NCI-H1048 (cell line): Measurements from ENCODE around the gene HK2.

Experiments used
- DNase-seq: peaks from one replicate; lab custom pipeline; 2025; lab: John Stamatoyannopoulos, UW

Gene HK2

DNA sequence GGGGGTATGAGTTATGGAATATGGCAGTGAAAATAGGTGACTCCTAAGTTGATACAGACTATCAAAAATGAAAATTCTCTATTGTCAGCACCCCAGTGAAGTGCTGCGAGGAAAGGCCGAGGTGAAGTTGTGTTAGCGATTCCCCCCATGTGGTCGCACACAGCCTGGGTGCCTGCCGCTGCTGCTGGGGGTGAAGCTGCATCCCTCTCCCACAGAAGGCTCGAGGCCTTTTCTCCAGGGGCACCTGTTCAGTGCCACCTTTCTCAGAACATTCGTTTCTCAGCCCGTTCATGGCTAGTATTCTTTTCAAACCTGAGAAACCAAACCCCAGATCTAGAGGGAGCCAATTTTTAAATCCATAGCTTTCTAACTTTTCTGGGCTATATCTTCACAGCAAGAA lies 23.8 kb downstream of the HK2 start:
- no peak for DNase-seq

DNA sequence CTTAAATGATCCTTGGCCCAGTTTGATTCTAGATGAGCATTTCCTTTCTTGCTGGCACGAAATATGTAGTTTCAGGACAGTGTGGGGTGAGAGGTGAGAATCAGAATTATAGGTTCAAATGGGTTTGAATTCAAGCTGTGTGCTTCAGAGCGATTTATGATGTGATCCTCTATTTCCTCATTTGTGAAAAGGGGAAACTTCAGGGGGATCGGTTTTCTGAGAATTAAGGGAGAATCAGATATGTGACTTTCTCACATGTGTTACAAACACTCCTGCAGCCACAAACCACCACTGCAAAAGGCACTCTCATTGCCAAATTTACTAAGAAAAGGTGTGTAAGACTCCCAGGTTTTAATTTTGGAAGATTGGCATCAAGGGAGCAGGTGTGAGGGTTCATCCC lies 24.4 kb downstream of the HK2 start:
- no peak for DNase-seq

DNA sequence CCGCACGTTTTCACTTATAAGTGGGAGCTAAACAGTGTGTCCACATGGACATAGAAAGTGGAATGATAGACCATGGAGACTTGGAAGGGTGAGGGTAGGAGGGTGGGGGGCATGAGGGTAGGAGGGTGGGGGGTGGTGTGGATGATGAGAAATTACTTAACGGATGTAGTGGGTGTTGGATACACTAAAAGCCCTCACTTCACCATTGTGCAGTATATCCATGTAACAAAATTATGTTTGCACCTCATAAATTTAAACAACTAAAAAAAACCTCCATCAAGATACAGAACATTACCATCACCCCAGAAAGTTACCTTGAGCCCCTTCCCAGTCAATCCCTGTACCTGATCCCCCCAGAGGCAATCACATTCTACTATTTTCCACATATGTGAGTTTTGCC lies 26.2 kb downstream of the HK2 start:
- DNase-seq, result no peak

DNA sequence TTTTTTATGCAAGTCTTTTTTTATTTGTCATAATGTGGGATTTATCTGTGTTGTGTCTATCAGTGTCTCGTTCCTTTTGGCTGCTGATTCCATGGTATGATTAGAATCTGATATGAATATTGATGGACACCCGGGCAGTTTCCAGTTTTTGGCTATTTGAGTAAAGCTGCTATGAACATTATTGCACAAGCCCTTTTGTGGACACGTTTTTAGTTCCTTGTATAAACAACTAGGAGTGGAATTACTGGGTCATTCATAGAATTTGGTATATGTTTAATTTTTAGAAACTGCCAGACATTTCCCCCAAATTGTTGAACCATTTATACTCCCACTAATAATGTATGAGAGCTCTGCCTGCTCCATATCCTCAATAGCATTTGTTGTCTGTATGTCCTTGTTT lies 26.6 kb downstream of the HK2 start:
- DNase-seq, result no peak

DNA sequence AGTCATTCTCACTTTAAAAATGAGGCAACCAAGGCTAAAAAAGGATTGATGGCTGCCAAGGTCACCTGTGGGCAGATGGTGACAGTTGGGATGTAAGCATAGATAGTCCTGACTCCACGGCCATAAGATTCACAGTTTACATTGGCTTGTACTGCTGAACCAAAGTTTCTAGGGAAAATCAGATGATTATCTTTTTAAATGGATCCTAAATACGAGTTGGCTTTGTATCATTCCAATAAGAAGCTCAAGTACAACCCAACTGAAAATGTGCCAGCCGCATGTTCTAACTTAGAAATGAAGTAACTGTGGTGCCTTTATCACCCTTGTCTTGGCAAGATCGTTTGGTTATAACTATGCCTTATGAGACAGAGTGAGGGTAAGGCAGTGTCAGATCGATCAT lies 27.6 kb downstream of the HK2 start:
- no peak for DNase-seq

DNA sequence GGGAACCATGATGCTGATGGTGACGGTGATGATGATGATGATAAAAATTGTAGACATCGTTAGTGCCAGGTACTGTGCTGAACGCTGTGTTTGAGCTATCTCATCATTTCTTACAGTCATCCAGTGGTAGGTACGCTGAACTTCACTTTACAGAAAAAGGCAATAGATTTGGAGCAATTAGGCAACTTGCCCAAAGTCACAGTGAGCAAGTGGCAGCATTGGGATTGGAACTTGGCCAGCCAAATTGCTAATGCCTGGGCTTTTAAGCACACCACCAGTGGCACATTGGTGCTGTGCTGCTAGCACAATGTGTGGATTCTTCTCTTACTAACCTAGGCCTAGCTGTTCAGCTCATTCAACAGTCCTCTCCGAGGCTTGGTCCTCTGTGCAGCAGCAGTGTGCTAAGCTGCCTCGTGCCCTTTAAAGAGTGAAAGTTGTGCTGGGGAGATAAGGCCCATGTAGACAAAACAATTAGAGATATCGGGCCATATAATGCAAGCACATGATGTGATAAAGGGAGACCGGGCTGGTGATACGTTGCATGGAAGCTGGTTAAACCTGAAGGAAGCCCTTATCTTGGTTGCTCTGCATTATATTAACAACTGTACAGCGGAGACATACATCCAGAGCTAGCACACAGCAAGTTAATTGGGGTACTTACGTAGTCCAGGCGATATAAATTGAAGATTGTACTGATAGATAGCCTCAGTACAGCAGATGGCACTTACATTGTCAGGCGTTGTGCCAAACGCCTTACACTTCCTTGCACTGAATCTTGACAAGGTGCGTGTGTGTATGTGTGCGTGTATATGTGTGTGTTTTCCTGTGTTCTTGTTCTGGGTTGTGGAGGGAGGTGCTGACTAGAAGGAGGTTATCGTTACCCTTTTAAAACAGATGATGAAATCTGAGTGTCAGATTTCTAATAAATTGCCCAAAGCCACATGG lies 28.4 kb downstream of the HK2 start:
- no peak for DNase-seq

DNA sequence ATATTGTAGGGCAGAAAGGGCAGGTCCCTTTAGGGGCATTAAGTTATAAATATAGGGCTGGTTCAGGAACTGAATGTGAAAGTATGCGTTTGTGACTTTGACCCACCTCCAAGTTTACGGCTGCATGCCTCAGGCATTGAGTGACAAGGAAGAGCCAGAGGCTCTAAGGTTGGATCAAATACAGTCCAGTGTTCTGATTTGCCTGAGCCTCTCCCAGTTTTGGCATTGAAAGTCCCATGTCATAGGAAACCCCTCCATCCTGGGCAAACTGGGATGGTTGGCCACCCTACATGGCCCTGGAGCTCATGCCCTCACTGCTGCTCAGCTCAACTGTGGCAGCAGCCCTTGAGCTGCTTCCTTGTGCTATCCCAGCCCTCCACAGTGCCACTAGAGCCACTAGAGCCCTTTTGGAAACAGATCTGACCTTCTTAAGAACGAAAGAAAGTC lies 29.9 kb downstream of the HK2 start:
- no peak for DNase-seq

DNA sequence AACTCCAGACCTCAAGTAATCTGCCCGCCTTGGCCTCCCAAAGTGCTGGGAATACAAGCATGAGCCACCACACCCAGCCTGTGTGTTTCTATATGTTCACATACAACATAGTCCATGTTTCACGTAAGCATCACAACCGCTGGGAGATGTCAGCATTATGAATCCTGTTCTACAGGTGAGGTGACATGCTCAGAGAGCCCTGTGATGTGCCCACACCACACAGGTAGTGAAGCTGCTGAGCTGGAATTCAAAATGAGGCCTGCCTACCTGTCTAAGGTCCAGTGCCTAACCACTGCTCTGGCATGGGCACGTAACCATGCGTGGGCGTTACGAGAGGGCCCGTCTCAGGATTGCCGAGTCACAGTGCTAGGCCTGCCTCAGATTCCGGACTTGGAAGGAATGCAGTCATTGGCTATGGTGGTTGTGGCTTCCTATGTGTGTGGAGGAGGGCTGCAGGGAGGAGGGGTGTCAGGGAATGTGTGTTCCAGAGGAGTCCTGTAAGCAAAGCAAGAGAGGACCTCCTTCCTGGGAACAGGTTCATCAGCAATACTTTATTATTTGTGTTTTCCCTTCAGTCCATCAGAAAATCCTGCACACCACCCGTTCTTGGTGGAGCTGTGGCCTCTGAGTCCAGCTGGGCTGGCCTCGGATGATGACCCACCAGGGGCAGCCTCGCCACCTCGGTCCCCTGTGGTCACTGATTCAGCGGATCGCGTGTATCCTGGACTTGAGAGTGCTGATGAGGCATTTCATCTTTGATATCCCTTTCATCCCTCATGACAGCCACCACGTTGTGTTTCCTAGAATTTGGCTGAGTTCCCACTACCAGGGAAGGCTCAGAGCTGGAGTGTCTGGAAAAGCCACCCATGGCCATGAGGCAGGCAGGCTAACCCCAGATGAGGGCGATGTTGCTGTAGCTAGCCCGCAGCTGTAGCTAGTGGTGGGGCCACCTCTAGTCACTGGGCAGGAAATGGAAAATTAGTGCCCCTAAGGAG lies 31.1 kb downstream of the HK2 start:
- no peak for DNase-seq

DNA sequence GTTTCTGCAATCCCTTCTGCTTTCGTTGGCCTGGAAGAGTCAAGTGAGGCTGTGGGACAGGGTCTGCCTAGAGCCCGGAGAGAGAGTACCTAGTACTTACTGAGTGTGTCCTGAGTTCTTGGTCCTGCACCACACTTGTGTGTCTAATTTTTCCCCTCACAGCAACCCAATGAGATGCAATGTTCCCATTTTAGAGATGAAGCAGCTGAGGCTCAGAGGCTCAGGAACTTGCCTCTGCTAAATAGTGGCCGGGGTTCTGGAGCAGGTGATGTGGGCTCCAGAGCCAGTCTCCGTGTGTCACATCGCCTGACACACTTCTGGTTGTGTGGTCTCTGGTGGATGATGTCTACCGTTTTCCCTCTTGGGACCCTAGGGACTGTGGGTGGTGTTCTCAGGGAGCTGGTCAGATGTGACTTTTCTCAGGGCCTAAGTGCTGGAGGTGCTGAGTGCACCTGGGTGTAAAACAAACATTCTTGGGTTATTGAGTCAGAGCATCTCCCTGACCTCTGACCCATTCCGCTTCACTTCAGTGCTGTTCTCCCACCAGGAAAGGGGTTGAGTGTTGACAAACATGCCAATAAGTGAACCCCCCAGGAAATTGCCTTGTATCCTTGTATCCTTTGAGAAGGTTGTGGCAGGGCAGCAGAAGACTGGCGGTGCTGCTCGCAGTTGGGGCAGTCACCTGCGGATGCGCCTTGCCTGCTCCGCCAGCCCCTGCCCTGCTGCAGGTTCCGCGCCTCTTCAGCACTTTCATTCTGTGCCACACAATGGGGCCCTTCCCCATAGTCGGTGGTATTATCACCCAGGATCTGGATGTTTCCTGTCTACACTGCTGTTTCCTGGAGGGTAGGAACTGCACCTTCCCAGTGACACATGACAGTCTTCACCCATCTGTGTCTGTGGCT lies 32.1 kb downstream of the HK2 start:
- no peak for DNase-seq

DNA sequence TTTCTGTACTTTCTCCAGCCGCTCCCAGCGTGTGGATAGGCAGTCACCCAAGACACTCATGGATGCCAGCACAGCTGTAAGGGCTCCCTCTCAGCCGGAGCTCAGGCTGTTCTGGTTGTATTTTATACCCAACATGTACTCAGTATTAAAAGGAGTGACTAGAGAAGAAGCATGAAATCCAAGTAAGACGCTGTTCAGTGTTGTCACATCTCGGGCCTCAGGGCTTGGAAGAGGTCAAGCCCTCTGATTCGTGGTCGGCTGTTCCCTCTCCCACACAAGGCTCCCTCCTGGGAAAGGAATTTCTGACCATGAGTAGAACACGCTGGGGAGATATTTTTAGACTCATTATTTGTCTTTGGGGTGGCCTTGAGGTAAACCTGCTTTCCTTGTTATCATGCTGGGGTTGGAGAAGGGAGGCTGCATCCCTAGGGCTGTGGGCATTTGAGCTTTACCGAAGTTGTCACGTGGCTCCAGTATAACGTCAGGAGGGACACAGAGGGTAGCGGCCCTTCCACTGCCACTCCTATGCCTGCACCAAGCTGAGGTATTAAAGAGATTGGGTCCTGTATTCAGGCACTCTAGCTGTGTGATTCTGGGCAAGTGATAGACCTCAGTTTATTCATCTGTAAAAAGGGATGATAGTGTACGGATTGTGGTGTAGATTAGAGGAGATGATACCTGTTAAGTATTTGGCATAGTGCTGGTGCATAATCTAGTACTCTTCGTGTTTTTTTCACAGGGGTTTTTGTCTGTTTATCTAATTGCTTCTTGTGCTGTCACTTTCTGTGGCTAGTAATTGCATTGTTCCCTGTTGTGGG lies 34.1 kb downstream of the HK2 start:
- DNase-seq, result no peak

DNA sequence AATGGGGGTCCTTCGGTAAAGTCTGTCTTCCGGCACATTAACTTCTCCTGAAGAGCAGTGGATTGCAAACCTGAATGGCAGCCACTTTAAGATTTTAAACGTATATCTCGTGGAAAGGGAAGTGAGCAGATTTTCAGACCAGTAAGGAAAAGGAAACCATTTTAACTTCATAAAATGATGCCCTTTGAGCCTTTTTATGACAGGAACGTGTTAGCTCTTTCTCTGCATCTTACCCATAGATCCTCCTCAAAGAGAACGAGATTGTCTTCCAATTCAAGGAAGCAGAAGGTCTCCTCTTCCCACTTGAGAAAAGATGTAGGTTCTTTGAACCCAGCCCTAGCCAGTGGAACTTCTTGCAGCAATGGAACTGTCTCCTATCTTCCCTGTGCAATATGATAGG lies 35.6 kb downstream of the HK2 start:
- DNase-seq, result no peak

DNA sequence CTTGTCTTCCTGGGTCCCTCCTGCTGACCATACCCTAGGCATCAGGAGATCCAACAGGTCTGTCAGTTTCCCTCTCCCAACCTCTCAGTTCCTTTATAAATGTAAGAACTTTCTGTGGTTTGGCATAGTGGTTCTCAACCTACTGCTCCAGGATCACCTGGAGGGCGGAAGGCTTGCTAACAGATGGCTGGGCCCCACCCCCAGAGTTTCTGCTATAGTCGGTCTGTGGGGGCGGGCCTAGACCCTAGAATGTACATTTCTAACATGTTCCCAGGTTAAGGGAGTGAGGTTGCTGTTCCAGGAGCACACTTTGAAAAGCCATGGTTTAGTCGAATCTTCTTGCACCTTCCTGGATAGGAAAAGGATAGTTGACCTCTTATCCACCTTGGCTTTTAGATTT lies 37.0 kb downstream of the HK2 start:
- no peak for DNase-seq

DNA sequence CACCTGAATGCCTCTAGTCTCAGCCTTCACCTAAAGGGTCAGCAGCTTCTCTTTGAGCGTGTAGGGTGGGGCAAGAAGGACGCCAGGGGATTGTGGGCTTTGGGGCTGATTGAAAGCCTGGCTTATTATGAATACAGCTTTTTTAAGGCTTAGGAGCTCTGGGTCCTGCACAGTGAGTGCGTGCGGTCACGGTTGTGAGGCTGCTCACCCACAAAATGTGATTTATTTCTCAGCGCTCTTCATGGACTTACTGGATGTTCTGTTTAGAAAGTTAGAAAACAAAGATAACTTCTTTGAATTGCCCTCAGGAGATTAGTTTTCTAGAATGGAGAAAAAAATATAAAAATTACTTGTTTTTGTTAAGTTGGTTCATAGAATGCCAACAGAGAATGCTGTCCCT lies 37.5 kb downstream of the HK2 start:
- DNase-seq, result no peak

DNA sequence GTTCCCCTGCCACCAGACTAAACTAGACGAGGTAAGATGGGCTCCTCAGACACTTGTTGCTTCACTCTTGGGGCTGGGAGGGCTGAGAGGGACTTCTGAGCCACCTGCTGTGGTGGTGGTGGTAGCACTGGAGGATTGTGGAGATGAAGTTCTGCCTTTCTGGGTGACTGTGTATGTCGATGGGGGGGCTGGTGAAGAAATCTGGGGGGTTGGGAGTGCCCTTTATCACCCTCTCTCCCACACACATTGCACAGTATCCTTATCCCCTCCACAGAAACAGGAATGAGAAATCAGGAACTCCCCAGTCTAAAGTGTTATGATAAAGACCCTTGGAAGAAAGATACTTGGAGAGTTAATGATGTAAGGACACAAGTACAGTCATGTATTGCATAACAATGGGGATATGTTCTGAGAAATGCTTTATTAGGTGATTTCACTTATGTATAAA lies 38.5 kb downstream of the HK2 start:
- DNase-seq, result no peak

DNA sequence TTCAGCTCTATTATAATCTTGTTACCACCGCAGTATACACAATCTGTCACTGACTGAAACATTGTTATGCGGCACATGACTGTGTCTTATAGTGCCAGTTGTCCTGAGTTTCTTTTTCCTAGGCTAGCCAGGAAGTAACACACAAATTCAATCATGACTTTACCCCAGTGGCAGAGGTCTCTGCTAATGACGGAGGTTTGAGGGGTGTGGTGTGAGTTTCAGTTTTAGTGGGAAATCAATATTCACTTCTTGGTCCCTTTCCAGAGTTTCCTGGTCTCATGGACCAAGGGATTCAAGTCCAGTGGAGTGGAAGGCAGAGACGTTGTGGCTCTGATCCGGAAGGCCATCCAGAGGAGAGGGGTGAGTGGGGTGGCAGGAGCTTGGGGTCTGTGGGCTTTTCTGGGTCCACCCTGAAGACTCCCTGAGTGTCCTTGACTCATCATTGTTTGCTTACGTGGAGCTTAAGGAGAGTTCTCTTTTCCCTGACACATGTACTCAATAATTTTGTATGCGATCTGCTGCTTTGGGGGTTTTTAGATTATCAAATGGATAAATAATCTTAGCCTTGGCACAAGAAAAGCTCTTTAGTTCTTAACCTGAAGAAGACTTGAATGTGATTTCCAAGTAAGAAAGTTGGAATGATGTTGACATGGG lies 39.2 kb downstream of the HK2 start:
- no peak for DNase-seq

DNA sequence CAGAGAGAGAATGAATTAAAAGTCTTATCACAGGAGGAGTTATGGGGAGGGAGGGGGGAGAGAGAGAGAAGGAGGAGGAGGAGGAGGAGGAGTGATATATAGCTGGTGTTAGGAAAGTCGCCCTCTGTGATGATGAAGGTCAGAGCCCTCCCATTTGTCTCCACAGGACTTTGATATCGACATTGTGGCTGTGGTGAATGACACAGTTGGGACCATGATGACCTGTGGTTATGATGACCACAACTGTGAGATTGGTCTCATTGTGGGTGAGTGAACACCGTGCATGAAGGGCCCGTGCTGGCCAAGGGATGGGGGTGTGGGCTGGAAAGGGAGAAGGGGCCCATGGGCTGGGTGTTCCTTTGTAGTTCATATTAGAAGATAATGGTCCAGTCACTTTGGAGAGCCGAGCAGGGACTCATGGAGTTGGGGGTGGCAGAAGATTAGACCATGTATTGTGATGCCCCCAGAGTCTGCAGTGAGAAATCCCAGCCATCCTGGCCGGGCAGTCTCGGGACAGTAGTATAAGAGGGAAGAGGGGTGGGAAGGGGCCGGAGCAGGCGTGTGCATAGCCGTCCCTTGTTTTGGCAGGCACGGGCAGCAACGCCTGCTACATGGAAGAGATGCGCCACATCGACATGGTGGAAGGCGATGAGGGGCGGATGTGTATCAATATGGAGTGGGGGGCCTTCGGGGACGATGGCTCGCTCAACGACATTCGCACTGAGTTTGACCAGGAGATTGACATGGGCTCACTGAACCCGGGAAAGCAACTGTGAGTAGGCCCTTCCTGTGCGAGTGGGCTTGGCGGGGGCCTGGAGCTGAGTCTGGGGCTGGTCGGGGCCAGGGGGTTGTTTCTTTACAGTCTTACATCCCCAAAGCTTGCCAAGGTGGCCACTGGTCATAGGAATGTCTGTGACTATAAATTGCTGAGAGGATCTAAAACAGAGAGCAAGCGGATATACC lies 40.0 kb downstream of the HK2 start:
- no peak for DNase-seq

DNA sequence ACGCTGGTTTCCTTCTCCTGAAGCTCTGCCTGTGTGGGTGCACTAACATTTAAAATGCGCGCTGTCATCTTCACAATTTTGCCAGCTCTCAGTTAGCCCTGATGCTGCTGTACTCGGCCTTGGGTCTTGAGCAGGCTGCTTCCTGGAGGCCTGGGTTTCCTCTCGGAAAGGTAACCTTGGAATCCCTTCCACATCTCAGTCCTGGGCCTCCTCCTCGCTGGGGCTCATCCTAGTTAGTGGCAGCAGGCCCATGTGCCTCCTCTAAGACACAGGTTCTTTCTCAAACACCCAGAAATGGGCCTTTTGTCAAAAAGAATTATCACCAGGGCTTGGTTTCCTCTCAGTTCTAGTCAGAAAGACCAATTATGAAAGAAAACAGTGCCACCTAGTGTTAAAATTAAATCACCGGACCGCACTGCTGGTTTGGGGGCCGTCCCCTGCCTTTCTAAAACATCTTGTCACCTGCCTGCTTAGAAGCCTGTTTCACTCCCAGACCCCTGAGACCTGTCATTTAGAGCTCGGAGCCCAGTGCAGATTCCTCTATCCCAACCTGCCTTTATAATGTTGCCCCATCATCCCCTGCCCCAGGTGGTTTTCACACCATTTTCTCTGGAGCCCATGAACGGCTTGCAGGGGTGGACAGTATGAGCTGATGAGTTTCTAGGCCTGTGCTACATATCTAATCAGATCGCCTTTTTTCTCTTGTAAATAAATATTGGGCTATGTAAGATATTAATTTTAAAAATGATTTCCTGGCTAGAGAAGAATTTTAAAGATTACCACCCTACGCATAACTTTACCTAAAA lies 42.4 kb downstream of the HK2 start:
- DNase-seq, result no peak

DNA sequence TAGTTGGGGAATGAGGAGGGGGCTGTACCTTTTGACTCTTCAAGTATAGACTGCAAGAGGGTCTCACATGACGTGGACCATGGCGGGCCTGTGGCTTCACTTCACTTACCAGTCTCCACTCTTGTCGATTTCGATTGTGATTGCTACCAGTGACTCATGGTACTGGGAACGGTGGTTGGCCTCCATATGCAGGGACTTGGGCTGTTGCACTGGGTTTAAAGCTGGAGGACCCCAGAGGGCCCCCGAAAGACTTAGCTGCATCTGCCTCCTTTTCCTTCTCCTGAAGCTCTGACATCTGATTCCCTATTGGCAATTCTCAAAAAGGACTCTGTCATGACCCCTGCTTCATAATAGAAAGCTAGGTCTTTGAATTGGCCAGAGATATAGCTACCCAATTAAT lies 43.4 kb downstream of the HK2 start:
- DNase-seq, result no peak
